RWPE2 (cell line): ENCODE measurements around the gene DUOX2.
A peak's percentile ranks its signal among the peaks of the same experiment; 100 is the strongest.

Experiments used
- ATAC-seq: fragments of 200-7000 bp; cut with Tn5 transposase; 3 replicates; pipeline ENCODE4 v1.9.1; 2021; ENCODE audit warnings: low read depth
- DNase-seq: peaks from one replicate; pipeline ENCODE4 v3.0.0-alpha.2; 2020; ENCODE audit warnings: low spot score
- H3K27ac ChIP-seq: fragments of 450-650 bp; 2 replicates; pipeline ENCODE4 v1.5.1; 2017; ENCODE audit warnings: mild to moderate bottlenecking; ENCODE audit not compliant: poor library complexity, severe bottlenecking
- H3K27me3 ChIP-seq: fragments of 250-450 bp; sonication (Bioruptor Pico); 2 replicates; pipeline ENCODE4 v1.5.1; 2021; ENCODE audit warnings: mild to moderate bottlenecking, moderate library complexity; ENCODE audit not compliant: insufficient read depth, poor library complexity, severe bottlenecking
- H3K36me3 ChIP-seq: fragments of 250-450 bp; sonication (Bioruptor Pico); 2 replicates; pipeline ENCODE4 v1.5.1; 2020; ENCODE audit warnings: low read depth, mild to moderate bottlenecking, moderate library complexity
- H3K4me1 ChIP-seq: fragments of 250-450 bp; sonication (Bioruptor Pico); 2 replicates; pipeline ENCODE4 v1.5.1; 2021; ENCODE audit warnings: mild to moderate bottlenecking, moderate library complexity; ENCODE audit not compliant: insufficient read depth, poor library complexity, severe bottlenecking
- H3K4me3 ChIP-seq: fragments of 250-450 bp; sonication (Bioruptor Pico); 2 replicates; pipeline ENCODE4 v1.5.1; 2021; ENCODE audit warnings: mild to moderate bottlenecking, moderate library complexity; ENCODE audit not compliant: severe bottlenecking
- H3K9me3 ChIP-seq: fragments of 250-450 bp; sonication (Bioruptor Pico); 2 replicates; pipeline ENCODE4 v1.5.1; 2021; ENCODE audit warnings: mild to moderate bottlenecking, moderate library complexity; ENCODE audit not compliant: severe bottlenecking
- CTCF ChIP-seq: fragments of 450-650 bp; IDR thresholded peaks from one replicate; pipeline ENCODE4 v1.5.1; 2017; ENCODE audit warnings: mild to moderate bottlenecking, moderate library complexity; ENCODE audit not compliant: poor library complexity, severe bottlenecking

The DUOX2 gene

DNA sequence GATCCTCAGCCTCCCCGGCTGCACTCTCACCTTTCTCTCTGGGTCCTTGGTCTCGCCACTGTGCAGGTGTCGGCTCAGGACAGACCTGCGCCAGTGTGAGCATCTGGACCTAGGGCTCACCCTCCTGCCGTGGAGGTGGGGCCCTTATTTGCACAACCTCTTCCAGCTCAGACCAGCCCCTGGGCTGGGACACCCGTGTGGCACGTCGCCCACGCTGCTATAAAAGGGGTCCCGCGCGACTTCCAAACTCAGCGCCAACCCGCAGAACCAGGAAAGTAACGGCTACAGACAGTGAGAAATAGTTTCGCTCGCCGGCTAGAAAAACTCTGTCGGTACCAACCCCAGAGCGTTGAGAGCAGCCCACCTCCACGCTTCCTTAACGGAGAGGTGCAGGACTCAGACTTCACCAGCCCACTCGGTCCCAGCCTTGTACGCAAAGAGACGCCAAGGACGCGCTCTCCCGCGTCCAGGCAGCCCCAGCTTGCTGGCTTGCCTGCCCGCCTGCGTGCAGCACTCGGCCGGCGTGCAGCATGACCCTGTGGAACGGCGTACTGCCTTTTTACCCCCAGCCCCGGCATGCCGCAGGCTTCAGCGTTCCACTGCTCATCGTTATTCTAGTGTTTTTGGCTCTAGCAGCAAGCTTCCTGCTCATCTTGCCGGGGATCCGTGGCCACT lies at the start of gene DUOX2, which contains the start of gene DUOXA2:
Gene DUOX2 (minus strand): TSS at position 97 of the 675 bp plus-strand sequence. CDS start 761 bp downstream, outside the sequence.
Gene DUOXA2 (plus strand): TSS at position 251 of the 675 bp plus-strand sequence. CDS start 280 bp downstream, at position 531.
- peaks cover 77% of the 10 kb centered on the region for H3K27me3 ChIP-seq
- no peaks in the 10 kb centered on the region for H3K9me3 ChIP-seq
- TF ChIP-seq CTCF = no peak
- DNase-seq (peak; percentile 64), ATAC-seq (peak; percentile 6; the same call in 1 of the 3 replicates)
- no peaks in the 10 kb centered on the region for H3K36me3 ChIP-seq
- no peak within 1 kb of the TSS for H3K4me3 ChIP-seq
- H3K4me1 ChIP-seq = no peaks in the 10 kb centered on the region
- H3K27ac ChIP-seq = no peak within 1 kb of the TSS

GRCh38 chr15:45163508-45163856 lies 49.5 kb upstream of the DUOX2 start:
- peak overlapping the region; percentile 82 for H3K27ac ChIP-seq
- no peak for DNase-seq
- no peak overlapping the region for H3K4me3 ChIP-seq
- no peaks in the 10 kb centered on the region for H3K9me3 ChIP-seq
- H3K4me1 ChIP-seq = peaks cover 15% of the 10 kb centered on the region
- H3K27me3 ChIP-seq = no peaks in the 10 kb centered on the region
- TF ChIP-seq CTCF = no peak
- ATAC-seq = no peak
- H3K36me3 ChIP-seq = no peaks in the 10 kb centered on the region

- Histone ChIP-seq H3K27me3 (no peaks in the 10 kb centered on the region), H3K36me3 (no peaks in the 10 kb centered on the region), H3K4me1 (peaks cover 20% of the 10 kb centered on the region), H3K9me3 (no peaks in the 10 kb centered on the region), H3K27ac (peak overlapping the region; percentile 82), H3K4me3 (no peak overlapping the region)
- peak; percentile 83 for ATAC-seq
- TF ChIP-seq CTCF = peak; percentile 99
- peak; percentile 97 for DNase-seq
These were observed 49.0 kb upstream of the DUOX2 start for GRCh38 chr15:45162771-45163507.

GRCh38 chr15:45161666-45162065 lies 47.7 kb upstream of the DUOX2 start:
- no peaks in the 10 kb centered on the region for H3K27me3 ChIP-seq
- peaks cover 30% of the 10 kb centered on the region for H3K4me1 ChIP-seq
- peak overlapping the region; percentile 82 for H3K27ac ChIP-seq

More at GRCh38 chr15:45161666-45162065, 47.7 kb upstream of the DUOX2 start:
- TF ChIP-seq CTCF = no peak
- Histone ChIP-seq H3K4me3 (no peak overlapping the region), H3K36me3 (no peaks in the 10 kb centered on the region), H3K9me3 (no peaks in the 10 kb centered on the region)
- ATAC-seq = no peak
- no peak for DNase-seq
